ENCODE measurements around the gene SARM1.
A peak's percentile ranks its signal among the peaks of the same experiment; 100 is the strongest.

- TF ChIP-seq, protein P1, sequence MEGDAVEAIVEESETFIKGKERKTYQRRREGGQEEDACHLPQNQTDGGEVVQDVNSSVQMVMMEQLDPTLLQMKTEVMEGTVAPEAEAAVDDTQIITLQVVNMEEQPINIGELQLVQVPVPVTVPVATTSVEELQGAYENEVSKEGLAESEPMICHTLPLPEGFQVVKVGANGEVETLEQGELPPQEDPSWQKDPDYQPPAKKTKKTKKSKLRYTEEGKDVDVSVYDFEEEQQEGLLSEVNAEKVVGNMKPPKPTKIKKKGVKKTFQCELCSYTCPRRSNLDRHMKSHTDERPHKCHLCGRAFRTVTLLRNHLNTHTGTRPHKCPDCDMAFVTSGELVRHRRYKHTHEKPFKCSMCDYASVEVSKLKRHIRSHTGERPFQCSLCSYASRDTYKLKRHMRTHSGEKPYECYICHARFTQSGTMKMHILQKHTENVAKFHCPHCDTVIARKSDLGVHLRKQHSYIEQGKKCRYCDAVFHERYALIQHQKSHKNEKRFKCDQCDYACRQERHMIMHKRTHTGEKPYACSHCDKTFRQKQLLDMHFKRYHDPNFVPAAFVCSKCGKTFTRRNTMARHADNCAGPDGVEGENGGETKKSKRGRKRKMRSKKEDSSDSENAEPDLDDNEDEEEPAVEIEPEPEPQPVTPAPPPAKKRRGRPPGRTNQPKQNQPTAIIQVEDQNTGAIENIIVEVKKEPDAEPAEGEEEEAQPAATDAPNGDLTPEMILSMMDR (IDR thresholded peaks at IDR 0.05; ENCODE audit: insufficient read depth, low read depth, low read length): peak; percentile 53
- TF ChIP-seq EZH2 (IDR thresholded peaks at IDR 0.05; ENCODE audit: insufficient read depth, low read length): no peak
Observed at GRCh38 chr17:28416703-28417311, 45.3 kb downstream of the SARM1 start.

All from astrocyte (in vitro differentiated cells and primary cell).